GM12801 (cell line): ENCODE results near the gene CMBL.

ENCODE experiments used
- TF ChIP-seq, protein P1 (sequence below): IDR thresholded peaks from one replicate; pipeline ENCODE4 v1.5.1; 2011; ENCODE audit warnings: control low read depth; ENCODE audit not compliant: insufficient read length; ENCODE audit errors: extremely low read depth

CMBL gene

DNA sequence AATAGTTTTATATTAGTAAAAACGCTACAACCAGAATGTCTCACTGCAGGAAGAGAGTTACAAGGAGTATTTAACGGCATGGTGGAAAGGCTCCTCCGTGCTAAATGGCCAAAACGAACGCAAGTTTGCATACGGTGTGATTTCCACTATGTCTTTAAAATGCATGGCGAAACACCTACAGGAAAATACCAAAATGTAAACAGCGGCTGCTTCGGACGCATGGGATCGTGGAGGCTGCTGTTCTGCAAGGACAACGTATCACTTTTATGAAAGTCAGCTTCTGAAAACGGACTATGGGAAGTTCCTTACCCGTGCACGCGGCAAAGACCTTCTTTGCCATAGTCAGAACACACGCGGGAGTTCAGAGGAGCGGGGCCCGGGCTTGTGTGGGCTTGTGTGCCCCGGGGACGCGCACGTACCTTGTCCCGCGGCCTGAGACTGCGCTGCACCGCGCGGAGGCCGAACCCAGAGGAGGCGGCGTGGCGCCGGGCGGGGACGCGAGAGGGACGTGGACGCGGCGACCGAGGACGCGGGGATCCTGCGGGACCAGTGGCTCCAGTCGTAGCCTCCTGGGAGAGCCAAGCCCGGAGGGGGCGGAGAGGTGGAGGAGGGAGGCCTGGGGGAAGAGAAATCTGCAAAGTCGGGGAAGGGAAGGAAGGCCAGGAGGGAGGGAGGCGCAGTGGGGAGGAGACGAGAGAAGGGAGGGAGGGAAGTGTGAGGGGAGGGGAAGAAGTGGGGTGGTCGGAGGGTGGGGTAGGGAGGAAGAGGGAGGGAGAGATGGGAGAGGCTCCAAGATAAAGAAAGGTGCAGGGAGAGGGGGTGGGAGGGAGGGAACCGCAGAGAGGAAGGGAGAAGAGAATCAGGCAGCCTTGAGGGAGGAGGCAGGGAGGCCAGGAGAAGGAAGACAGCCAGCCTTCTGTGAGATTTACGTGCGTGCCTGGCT lies at the start of gene CMBL:
TSS of gene CMBL (minus strand) at position 697 of the 943 bp plus-strand sequence. CDS start 17,140 bp downstream, outside the sequence.
- TF ChIP-seq, protein P1, sequence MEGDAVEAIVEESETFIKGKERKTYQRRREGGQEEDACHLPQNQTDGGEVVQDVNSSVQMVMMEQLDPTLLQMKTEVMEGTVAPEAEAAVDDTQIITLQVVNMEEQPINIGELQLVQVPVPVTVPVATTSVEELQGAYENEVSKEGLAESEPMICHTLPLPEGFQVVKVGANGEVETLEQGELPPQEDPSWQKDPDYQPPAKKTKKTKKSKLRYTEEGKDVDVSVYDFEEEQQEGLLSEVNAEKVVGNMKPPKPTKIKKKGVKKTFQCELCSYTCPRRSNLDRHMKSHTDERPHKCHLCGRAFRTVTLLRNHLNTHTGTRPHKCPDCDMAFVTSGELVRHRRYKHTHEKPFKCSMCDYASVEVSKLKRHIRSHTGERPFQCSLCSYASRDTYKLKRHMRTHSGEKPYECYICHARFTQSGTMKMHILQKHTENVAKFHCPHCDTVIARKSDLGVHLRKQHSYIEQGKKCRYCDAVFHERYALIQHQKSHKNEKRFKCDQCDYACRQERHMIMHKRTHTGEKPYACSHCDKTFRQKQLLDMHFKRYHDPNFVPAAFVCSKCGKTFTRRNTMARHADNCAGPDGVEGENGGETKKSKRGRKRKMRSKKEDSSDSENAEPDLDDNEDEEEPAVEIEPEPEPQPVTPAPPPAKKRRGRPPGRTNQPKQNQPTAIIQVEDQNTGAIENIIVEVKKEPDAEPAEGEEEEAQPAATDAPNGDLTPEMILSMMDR = no peak

DNA sequence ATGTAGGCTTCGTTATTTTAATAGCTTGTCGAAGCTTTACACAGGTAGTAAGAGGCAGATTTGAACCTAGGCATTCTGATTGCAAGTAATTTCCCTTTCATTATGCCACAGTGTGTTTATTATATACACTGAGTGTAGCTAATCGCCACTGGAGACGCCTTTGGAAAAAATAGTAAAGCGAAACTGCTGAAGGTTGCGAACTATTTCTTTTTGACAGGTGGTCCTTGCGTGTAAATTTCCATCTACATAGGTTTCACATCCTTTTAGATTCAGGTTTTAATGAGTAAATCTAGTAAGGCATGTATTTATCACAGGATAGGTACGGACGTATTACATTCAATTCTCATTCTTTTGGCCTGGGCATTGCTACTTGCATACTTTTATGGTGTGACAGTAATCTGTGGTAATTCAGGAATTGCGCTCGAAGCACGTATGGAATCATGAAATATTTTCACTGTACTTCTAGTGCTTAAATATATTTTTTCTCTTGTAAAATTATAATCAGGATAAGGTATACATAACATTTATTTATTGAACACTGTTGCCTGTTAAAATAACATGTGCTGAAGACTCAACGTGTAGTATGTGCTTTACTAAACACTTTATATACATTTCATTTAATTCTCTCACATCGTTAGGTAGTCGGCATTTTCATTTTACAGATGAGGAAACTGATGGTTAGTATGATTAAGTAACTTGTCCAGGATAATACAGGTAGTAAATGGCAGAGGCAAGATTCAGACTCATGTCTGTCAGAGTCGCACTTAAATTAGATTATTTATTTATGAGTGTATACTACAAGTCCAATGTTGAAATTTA lies 47.6 kb upstream of the CMBL start:
- TF ChIP-seq, protein P1 = no peak

DNA sequence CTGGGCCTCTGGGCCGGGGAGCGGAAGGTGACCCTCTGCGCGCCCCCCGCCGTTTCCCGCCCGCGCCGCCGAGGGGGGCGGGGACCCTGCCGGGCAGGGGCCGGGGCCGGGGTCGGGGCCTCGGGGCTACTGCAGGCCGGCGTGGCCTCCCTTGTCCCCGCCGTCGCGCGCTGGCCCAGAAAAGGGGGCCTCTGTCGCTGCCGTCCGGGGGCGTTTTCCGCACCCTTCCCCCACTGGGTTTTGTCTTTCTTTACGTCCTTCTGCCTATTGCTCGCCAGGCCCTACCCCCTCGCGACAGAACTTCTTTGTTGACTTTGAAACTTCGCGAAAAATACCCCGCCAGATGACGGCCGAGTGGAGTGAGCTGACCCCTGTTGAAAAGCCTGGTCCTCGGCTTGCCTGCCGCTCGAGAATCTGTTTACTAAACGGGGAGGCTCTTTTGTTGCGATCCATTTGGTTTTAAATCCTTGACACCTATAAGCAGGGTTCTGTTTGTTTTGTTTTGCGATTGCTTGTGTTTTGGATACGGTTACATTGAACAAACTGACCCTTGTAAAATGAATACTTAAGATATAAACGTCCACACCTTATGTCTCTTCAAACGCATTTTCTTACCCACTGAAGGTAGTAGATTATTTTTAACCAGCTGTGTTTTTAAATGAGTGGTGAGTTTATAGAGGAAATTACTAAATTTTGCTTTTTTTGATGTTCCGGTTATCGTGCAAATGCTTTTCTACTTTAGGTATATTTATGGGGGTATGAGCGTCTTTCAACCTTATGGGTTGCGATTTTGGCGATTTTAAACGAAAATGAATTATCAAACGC lies 46.6 kb upstream of the CMBL start:
- TF ChIP-seq, protein P1 = no peak

DNA sequence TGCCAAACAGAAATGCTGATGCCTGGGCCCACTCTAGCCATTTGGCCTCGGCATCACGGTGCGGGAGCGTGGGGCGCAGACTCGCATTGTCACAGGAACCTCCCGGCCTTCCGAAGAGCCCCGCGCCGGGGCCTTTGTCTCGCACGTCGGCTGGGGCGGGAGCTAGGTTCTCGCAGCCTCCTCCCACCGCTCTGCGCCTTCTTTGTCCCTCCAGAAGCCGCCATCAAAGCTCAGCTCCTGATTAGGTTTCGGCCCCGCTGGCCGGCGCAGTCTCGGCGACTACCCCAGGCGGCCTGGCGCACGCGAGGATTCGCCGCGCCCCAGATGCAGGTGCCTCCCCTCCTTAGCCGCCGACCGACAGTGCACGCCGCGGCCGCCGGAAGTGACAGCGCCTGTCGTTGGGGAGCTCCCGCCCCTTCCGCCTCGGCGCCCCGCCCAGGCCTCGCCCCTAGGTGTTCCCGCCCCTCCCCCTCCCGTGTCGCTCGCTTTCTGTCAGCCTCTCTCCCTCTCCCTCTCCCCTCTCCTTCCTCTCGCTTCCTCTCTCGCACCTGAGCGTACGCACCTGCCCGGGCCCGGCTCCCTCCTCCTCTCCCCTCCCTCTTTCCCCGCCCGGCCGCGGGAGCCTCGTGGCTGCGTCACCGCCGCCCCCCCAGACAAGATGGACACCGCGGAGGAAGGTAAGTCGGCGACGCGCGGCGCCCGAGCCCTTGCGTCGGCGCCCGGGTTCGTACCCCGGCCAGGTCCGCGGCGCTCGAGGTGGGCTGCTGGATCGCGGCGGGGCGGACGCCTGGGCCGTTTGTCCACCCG lies 45.7 kb upstream of the CMBL start, which contains the start of gene MARCHF6:
TSS of gene MARCHF6 (plus strand) at position 455 of the 807 bp plus-strand sequence. CDS start at position 659, 204 bp downstream.
- TF ChIP-seq, protein P1 = no peak

- TF ChIP-seq, protein P1 = no peak
Measured at GRCh38 chr5:10352430-10353240, 44.9 kb upstream of the CMBL start.

DNA sequence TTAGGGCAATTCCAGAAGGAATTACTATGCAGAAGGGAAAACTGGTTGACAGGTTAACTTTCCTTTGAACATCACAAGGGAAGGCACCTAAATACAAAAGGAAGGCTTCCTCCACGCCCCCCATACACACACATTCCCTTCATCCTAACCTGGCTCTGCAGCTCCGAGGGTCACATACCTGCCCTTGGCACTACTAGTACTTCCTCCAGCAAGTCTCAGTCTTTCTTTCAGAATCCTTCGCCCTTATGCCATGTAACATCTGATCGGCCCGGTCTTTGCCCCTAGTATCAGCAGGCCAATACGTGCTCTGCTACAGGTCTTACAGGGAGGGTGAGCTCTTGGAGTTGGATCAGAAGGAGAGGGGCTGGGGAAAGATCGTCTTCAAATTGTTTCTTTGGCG lies 44.2 kb upstream of the CMBL start:
- TF ChIP-seq, protein P1 = no peak
